ENCODE results near the gene RANBP2.

DNA sequence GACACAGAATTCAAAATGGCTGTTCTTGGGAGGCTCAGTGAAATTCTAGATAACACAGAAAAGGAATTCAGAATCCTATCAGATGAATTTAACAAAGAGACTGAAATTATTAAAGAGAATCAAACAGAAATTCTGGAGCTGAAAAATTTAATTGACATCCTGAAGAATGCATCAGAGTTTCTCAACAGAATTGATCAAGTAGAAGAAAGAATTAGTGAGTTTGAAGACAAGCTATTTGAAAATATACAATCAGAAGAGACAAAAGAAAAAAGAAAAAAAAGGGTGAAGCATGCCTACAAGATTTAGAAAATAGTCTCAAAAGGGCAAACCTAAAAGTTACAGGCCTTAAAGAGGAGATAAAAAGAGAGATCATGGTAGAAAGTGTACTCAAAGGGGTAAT, 12.0 kb upstream of the RANBP2 start:
- TF ChIP-seq, protein P1, sequence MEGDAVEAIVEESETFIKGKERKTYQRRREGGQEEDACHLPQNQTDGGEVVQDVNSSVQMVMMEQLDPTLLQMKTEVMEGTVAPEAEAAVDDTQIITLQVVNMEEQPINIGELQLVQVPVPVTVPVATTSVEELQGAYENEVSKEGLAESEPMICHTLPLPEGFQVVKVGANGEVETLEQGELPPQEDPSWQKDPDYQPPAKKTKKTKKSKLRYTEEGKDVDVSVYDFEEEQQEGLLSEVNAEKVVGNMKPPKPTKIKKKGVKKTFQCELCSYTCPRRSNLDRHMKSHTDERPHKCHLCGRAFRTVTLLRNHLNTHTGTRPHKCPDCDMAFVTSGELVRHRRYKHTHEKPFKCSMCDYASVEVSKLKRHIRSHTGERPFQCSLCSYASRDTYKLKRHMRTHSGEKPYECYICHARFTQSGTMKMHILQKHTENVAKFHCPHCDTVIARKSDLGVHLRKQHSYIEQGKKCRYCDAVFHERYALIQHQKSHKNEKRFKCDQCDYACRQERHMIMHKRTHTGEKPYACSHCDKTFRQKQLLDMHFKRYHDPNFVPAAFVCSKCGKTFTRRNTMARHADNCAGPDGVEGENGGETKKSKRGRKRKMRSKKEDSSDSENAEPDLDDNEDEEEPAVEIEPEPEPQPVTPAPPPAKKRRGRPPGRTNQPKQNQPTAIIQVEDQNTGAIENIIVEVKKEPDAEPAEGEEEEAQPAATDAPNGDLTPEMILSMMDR (IDR thresholded peaks at IDR 0.05; ENCODE audit: poor library complexity, severe bottlenecking) = no peak
- TF ChIP-seq TAF1 (IDR thresholded peaks at IDR 0.05; ENCODE audit: low read depth) = no peak
